ENCODE data around the gene MLX. TPM values are rescaled to one million over a fixed set of nuclear protein-coding genes. Genes with fewer than 3 reads are reported as not detected.

MLX gene
- total and polyA plus RNA-seq, 10 donors: 33.0 to 64.4 (median 48.4) TPM

Other genes starting within 250 kb of the MLX start
- 100 to 1,000 TPM; 229 to 326 (median 266) TPM for gene STAT3, start 178.7 kb upstream of the MLX start, total RNA-seq
- gene STAT3, start 178.7 kb upstream of the MLX start, polyA plus RNA-seq: 10 to 100 TPM; 18.3 to 49.8 (median 24.1) TPM
- gene CAVIN1, start 143.8 kb upstream of the MLX start, total RNA-seq: 100 to 1,000 TPM; 129 to 224 (median 150) TPM
- gene CAVIN1, start 143.8 kb upstream of the MLX start, polyA plus RNA-seq: 100 to 1,000 TPM in 1 of 3 donors, 10 to 100 TPM in 2; 25.3 to 129 (median 34.7) TPM
- gene ATP6V0A1, start 108.2 kb upstream of the MLX start, total RNA-seq: 100 to 1,000 TPM in 5 of 7 donors, 10 to 100 TPM in 2; 87.4 to 140 (median 126) TPM
- gene ATP6V0A1, start 108.2 kb upstream of the MLX start, polyA plus RNA-seq: 10 to 100 TPM; 23.0 to 74.0 (median 50.7) TPM
- gene NAGLU, start 30.9 kb upstream of the MLX start, total RNA-seq: 10 to 100 TPM; 32.5 to 61.0 (median 48.9) TPM
- 10 to 100 TPM; 27.3 to 55.2 (median 49.8) TPM for gene NAGLU, start 30.9 kb upstream of the MLX start, polyA plus RNA-seq
- 1 to 10 TPM in 2 of 7 donors, under 1 TPM in 5; 0.54 to 1.6 (median 0.79) TPM for gene HSD17B1, start 14.2 kb upstream of the MLX start, total RNA-seq
- 1 to 10 TPM; 2.9 to 5.5 (median 3.5) TPM for gene HSD17B1, start 14.2 kb upstream of the MLX start, polyA plus RNA-seq
- 10 to 100 TPM; 32.5 to 68.6 (median 66.5) TPM for gene COASY, start 5.0 kb upstream of the MLX start, total RNA-seq
- 100 to 1,000 TPM in 1 of 3 donors, 10 to 100 TPM in 2; 50.0 to 104 (median 80.6) TPM for gene COASY, start 5.0 kb upstream of the MLX start, polyA plus RNA-seq
- 1 to 10 TPM; 1.9 to 5.6 (median 3.4) TPM for gene PSMC3IP, start 10.6 kb downstream of the MLX start, total RNA-seq
- 1 to 10 TPM; 3.6 to 4.3 (median 4.0) TPM for gene PSMC3IP, start 10.6 kb downstream of the MLX start, polyA plus RNA-seq
- 10 to 100 TPM; 65.8 to 87.5 (median 80.5) TPM for gene RETREG3, start 42.3 kb downstream of the MLX start, total RNA-seq
- 10 to 100 TPM; 20.3 to 30.9 (median 30.3) TPM for gene RETREG3, start 42.3 kb downstream of the MLX start, polyA plus RNA-seq
- 10 to 100 TPM; 20.4 to 33.8 (median 26.3) TPM for gene TUBG1, start 42.6 kb downstream of the MLX start, total RNA-seq
- gene TUBG1, start 42.6 kb downstream of the MLX start, polyA plus RNA-seq: 10 to 100 TPM in 2 of 3 donors, 1 to 10 TPM in 1; 9.5 to 19.4 (median 16.9) TPM
- gene TUBG2, start 92.2 kb downstream of the MLX start, total RNA-seq: 10 to 100 TPM; 13.8 to 24.9 (median 16.6) TPM
- gene TUBG2, start 92.2 kb downstream of the MLX start, polyA plus RNA-seq: 10 to 100 TPM in 1 of 3 donors, 1 to 10 TPM in 2; 4.9 to 12.5 (median 8.4) TPM
- gene PLEKHH3, start 109.9 kb downstream of the MLX start, total RNA-seq: 10 to 100 TPM; 10.8 to 19.5 (median 14.6) TPM
- gene PLEKHH3, start 109.9 kb downstream of the MLX start, polyA plus RNA-seq: 10 to 100 TPM in 2 of 3 donors, 1 to 10 TPM in 1; 9.4 to 16.0 (median 13.1) TPM
- gene CCR10, start 114.7 kb downstream of the MLX start, total RNA-seq: 1 to 10 TPM in 5 of 7 donors, under 1 TPM in 2; 0.51 to 4.7 (median 2.0) TPM
- 1 to 10 TPM in 1 of 3 donors, under 1 TPM in 2; 0.71 to 1.1 (median 0.76) TPM for gene CCR10, start 114.7 kb downstream of the MLX start, polyA plus RNA-seq
- 10 to 100 TPM in 3 of 7 donors, 1 to 10 TPM in 4; 3.9 to 11.2 (median 7.5) TPM for gene CNTNAP1, start 115.4 kb downstream of the MLX start, total RNA-seq
- 1 to 10 TPM; 1.1 to 3.1 (median 1.6) TPM for gene CNTNAP1, start 115.4 kb downstream of the MLX start, polyA plus RNA-seq
- gene EZH1, start 177.9 kb downstream of the MLX start, total RNA-seq: 100 to 1,000 TPM in 1 of 7 donors, 10 to 100 TPM in 6; 62.3 to 104 (median 75.5) TPM
- 10 to 100 TPM; 24.1 to 27.9 (median 27.1) TPM for gene EZH1, start 177.9 kb downstream of the MLX start, polyA plus RNA-seq
- 10 to 100 TPM in 6 of 7 donors, 1 to 10 TPM in 1; 9.7 to 34.3 (median 27.0) TPM for gene RAMP2, start 194.1 kb downstream of the MLX start, total RNA-seq
- 10 to 100 TPM; 21.5 to 51.7 (median 36.0) TPM for gene RAMP2, start 194.1 kb downstream of the MLX start, polyA plus RNA-seq
- 10 to 100 TPM; 29.6 to 41.1 (median 34.5) TPM for gene VPS25, start 206.3 kb downstream of the MLX start, total RNA-seq
- gene VPS25, start 206.3 kb downstream of the MLX start, polyA plus RNA-seq: 10 to 100 TPM; 31.0 to 47.7 (median 41.4) TPM
- gene WNK4, start 213.5 kb downstream of the MLX start, total RNA-seq: under 1 TPM in 3 of 7 donors, not detected in 4; 0.10 to 0.52 (median 0.41) TPM
- gene WNK4, start 213.5 kb downstream of the MLX start, polyA plus RNA-seq: under 1 TPM in 2 of 3 donors, not detected in 1; 0.04 to 0.06 TPM
- 10 to 100 TPM; 30.0 to 62.0 (median 39.0) TPM for gene COA3, start 231.6 kb downstream of the MLX start, total RNA-seq
- gene COA3, start 231.6 kb downstream of the MLX start, polyA plus RNA-seq: 100 to 1,000 TPM in 1 of 3 donors, 10 to 100 TPM in 2; 65.6 to 126 (median 97.1) TPM
- gene CNTD1, start 231.8 kb downstream of the MLX start, total RNA-seq: not detected
- under 1 TPM; 0.17 to 0.26 (median 0.24) TPM for gene CNTD1, start 231.8 kb downstream of the MLX start, polyA plus RNA-seq